Activated CD8-positive, alpha-beta memory T cell treated with anti-CD3 and anti-CD28 coated beads, Interleukin-2, amount 50 U/mL, for 24 hours (primary cell): ENCODE measurements around the gene CCDC192.
"Not testable (repeated sequence)": the region's sequence is repeated elsewhere in the genome, so short reads cannot be mapped to it uniquely, and the experiment has no call there.

Experiments used
- DNase-seq: peaks from one replicate; pipeline ENCODE4 v3.0.0-alpha.2; 2020; ENCODE audit errors: extremely low read depth

CCDC192 gene

DNA sequence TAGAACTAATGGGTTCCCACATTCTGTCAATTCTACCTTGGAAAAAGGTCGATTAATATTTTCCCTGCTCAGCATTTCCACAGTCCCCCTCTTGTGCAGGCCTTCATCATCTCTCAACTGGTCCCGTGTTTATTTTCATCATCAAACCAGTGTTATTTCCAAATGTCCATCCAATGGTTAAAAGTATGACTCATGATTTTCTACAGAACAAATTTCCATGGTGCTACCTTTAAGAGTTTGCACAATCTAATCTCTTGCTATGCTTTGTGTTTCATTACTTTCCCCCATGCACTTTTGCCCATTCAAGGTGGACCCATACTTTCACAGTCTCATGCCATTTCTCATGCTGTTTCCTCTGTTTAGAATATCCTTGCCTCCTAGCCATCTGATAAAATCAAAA lies 143.7 kb downstream of the CCDC192 start:
- DNase-seq, result no peak

DNA sequence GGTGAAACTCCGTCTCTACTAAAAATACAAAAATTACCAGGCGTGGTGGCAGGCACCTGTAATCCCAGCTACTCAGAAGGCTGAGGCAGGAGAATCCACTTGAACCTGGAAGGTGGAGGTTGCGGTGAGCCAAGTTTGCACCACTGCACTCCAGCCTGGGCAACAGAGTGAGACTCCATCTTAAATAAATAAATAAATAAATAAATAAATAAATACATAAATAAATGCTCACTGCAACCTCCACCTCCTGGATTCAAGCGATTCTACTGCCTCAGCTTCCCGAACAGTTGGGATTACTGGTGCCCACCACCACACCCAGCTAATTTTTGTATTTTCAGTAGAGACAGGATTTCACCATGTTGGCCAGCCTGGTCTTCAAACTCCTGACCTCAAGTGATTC lies 144.4 kb downstream of the CCDC192 start:
- DNase-seq, result not testable (repeated sequence)

DNA sequence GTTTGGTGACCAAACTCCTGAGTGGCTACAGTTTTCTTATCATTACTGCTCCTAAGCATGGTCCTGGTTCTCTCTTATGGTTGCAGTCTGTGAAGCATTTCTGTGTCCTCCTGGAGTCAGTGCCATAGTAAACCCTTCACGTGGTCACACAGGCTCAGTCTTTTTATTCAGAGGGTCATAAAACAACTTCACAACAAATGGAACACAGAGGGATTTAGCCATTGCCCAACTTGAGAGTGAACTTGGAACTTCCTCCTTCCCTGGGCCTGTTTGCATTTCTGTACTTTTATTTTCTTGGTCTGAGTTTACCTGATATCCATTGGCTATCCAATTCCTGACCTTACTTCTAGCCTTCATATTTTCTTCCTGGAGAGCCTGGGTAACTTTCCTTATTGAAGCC lies 144.9 kb downstream of the CCDC192 start:
- DNase-seq, result no peak

DNA sequence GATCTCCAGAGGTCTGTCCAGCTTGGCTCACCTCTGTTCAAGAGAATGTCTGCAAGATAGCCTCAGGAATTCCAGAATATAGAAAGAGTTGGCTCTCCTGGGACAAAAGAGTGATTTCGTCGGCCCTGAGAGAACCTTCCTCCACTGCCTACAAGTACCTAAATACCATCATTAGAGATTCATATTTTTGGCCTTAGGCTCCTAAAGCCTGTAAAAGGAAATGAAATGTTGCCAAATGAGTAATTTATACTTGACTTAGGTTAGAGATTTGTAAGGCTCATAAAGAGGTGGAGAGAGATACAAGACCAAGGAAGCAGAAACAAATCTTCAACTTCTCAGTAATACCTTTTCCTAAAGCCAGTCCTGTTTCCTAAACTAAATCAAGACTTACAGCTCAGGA lies 146.2 kb downstream of the CCDC192 start:
- DNase-seq, result no peak

DNA sequence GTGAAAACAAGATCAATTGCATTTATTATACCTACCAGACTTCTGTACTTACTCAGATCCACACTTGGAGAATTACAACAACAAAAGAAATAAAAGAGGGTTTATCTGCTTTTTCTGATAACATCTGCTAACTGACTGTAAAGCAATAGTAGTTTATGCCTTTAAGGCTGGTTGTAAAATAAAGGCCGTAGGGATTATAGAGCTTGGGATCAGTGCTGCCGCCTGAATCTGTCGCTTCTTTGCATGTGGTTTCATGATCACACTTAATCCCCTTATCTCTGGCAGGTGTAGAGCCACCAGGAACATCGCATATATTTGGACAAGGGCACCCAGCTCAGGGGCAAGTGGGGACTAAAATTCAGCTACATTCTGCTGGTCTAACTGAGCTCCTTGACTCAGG lies 146.7 kb downstream of the CCDC192 start:
- DNase-seq, result no peak

DNA sequence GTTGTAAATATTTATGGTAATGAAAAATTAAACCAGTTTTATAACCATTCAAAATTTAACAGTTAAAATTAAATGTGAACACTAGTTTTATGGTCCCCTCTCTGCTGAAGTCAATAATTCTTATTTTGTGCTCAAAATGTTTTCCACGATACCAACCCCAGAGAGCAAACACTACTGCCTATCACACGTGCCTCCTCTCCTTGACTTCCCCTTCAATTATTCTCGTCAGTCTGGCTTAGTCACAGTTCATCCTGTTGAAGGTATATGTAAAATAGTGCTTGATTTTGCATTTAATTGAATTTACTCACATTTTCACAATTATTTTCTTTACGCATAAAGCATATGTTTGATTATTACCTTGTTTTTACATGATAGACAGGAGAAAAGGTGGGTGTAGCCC lies 148.8 kb downstream of the CCDC192 start:
- DNase-seq, result no peak

DNA sequence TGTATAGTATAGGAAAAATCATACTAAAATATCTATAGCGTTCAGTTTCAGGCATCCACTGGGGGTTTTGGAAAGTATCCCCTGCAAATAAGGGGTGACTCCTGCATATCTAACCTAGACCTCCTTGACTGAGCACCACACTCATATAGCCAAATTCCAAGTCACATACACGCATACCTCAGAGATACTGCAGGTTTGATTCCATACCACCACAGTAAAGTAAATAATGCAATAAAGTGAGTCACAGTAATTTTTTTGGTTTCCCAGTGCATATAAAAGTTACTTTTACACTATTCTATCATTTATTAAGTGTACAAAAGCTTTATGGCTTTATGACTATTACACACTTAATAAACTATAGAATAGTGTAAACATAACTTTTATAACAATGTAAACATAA lies 151.3 kb downstream of the CCDC192 start:
- no peak for DNase-seq

DNA sequence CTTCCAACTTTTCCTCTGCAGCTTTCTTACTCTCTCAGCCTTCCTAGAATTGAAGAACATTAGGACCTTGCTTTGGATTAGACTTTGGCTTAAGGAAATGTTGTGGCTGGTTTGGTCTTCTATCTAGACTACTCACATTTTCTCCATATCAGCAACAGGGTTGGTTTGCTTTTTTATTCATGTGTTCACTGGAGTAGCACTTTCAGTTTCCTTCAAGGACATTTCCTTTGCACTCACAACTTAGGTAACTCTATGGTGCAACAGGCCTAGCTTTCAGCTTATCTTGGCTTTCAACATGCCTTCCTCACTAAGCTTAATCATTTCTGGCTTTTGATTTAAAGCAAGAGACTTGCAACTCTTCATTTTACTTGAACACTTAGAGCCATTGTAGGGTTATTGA lies 153.1 kb downstream of the CCDC192 start:
- no peak for DNase-seq

DNA sequence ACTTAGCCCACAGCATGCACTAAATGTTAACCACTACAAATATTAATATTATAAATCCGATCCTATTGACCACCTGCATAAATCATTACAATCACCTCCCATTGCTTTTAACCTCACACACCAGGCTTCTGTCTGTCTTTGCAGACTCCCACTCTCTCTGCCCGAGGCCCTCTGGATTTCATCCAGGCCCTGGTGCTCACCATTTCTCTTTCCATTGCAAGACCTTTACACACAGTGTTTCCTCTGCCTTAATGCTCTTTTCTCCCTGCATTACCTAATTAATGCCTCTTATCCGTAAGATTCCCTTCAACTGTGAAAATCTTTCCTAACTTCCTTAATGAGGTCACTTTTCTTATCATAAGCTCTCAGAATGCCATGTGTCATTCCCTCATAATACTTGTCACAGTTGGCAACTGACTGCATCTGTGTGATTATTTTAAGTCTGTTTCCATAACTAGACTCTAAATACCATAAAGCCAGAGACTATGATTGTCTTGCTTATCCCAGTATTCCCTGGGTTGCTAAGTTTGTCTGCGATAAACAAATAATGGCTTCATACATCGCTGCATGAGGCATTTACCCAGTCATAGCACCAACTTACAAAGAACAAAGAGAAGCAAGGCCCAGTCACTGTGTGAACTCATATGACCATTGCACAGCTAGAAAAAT lies 155.1 kb downstream of the CCDC192 start:
- no peak for DNase-seq

DNA sequence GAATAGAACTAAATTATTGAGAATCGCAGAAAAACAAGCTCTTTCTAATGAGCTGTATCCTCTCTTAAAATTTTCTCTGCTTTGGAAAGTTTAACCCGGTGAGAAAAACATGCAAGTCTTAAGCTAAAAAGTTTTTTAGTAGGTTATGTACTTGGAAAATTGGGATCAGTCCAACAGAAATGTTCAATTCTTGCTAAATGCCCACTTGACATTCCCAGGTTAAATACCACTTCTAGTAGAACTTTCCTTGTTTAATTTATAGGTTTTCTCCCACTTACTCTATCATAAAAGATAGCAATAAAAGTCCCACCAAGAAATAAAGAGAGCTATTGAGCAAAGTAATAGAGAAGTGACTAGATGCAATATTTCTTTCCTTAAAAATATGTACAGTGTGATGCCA lies 157.1 kb downstream of the CCDC192 start:
- no peak for DNase-seq

DNA sequence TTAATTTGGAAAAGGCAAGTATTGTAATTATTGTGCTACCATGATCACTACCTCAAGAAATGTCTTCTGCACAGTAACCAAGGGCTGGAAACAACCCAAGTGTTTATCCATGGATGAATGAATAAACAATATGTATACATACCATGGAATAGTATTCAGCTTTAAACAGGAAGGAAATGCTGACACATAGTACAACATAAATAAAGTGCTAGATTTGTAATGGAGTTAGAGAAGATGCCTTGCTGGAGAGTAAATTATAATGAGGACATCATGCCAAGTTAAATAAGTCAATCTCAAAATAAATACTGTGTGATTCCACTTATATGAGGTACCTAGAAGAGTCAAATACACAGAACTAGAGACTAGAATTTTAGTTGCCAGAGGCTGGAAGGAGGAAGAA lies 160.0 kb downstream of the CCDC192 start:
- no peak for DNase-seq

DNA sequence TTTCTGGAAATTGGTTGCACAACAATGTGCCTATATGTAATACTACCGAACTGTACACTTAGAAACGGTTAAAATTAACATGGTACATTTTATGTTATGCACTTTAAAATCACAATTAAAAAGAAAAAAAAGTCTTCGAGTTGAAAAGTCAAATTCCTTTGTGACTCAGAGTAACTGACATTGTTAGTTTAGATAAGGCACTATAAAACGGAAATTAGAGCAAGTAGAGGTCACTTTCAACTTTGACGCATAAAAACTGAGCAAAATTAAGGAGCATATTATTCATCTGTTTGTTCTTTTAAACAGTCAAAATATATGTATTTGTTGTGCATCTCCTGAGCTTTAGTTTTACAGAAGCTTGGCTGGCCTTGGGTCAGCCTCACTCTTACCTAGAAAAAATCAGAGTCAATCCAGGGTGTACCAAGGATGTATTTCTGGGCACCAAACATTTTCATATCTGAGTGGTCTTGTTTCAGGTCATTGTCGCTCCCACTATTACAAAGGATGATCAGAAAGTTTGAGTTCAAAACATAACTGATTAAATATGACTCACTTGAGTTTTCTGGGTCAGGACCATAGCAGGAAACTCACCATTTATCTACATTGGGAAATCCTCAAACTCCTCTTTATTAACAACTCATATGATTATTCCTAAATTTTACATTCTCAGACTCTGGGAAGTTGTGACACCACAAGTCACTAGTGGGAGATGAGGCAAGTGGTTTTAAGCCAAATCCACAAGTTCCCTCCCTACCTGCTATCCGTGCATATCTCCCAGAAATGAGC lies 160.6 kb downstream of the CCDC192 start:
- no peak for DNase-seq

DNA sequence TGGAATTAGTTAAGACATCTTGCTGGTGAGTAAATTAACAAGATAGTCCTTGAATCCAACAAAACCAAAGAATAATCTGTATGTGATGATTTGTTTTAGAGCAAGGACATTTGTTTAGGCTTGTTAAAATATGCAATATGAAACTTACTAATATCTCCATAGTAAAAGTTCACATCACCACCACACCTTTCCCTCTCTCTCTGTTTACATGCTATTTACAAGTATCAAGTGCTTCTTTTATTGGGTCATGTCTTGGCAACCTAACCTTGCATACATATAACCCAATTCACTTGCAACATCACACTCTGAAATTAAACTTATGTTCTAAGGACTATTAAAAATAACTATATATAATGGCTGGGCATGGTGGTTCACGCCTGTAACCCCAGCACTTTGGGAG lies 161.3 kb downstream of the CCDC192 start:
- no peak for DNase-seq

DNA sequence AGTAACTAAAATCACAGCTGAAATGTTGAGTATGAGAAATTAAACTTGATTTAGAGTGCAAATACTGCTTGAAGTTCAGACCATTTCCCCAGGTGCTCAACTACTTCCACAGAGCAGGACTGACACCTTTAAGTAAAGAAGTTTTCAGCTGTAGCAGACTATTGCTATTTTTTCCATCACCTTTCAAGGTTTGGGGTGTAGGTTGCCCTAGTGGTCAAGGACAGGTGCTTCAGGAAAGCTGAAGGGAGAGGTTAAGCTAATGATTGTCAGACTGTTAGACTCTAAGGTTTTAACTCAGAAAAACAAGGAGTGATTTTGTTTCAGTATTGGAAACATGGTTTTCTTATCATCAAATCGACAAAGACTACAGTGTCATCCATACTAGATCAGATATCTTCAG lies 162.1 kb downstream of the CCDC192 start:
- DNase-seq, result no peak

DNA sequence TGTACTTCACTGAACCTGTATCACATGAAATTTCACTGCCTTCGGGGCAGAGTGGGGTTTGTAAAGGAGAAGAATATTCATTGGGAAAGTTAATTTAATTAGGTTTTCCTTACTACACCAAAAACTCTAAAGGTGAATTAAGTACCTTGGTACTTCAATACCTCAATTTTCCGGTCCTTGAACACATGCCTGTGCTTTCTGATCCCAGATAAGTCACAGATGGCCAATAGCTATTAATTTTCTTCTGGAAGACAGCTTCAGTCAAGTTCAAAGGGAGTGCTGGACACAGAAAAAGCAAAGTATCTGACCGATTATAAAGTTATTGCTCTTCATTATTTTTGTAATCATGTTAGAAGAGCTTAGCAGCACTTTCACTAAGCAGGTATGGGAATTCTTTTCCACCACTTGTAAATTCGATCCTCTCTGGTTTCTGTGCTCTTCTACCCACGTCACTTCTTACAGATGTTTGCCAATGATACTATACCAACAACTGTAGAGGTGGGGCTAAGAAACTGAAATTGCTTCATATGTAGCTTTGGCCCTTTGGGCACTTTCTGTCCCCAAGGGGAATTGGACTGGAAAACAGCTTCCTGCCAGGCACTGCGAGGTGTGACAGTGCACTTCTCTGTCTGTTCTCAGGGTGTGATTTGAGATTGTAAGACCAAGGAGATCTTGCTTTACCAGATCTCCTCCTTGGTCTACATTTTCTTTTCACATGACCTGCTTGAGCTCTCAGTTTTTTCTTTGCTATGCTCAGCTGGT lies 164.0 kb downstream of the CCDC192 start:
- DNase-seq, result no peak

DNA sequence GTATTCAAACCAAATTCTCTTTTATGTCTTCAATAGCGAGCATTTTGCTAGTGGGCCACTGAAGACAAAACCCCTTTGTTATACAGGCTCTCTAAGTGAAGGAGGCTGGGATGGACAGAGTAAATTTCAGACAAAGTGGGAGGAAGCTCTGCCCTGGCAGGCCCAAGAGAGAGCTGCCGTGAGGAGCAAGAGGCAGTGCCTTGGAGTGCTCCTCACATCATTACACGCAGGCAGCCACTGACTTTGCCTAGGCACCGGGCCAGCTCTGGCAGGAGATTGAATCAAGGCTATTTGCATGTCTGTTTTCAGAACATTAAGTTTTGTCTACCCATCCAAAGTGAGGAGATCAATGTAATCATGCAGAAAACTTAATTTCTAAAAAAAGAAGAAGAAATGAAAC lies 167.7 kb downstream of the CCDC192 start:
- DNase-seq, result no peak

DNA sequence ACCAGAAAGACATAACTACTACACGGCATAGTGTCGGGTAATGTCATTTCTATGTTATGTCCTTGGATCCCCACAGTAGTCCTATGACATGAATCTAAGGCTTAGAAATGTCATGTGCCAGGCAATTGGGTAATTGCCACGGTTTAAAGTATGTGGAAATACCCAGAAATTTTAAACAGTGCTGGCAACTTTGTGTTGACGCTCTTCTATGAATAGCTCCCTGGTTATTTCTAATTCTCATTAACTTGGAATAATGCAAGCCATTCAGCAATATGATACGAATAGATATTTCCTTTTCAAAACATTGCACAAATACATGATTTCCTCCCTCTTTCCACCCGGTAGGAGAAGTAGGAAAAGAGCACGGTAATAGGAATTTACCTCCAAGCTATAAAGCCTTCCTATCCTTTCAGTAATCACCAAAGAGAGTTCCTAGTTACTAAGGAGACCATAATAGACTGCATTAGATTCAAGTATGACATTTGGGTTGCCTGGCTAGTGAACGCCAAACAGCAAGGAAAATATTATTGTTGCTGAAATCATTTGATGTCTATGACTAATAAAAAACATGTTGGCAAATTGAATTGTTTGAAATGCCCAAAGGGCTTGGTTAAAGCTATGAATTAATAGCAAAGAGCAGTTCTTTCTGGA lies 168.4 kb downstream of the CCDC192 start:
- DNase-seq, result no peak

DNA sequence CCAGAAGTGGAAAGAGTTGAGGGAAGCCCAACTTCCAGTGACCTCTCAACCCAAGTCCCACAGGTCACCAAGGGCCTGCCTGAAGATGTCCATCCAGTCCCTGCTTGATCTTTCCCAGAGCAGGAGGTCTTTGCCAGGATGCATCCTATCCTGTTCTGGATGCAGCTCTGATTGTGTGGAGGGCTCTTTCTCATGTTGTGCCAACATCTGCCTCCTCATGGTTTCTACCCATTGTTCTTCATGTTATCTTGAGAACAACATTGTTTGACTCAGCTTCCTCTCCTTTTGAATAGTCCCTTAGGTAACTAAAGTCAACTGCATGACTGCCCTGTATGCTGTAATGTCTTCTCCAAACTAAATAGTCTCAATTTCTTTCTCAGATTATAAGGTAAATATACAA lies 169.3 kb downstream of the CCDC192 start:
- DNase-seq, result no peak

DNA sequence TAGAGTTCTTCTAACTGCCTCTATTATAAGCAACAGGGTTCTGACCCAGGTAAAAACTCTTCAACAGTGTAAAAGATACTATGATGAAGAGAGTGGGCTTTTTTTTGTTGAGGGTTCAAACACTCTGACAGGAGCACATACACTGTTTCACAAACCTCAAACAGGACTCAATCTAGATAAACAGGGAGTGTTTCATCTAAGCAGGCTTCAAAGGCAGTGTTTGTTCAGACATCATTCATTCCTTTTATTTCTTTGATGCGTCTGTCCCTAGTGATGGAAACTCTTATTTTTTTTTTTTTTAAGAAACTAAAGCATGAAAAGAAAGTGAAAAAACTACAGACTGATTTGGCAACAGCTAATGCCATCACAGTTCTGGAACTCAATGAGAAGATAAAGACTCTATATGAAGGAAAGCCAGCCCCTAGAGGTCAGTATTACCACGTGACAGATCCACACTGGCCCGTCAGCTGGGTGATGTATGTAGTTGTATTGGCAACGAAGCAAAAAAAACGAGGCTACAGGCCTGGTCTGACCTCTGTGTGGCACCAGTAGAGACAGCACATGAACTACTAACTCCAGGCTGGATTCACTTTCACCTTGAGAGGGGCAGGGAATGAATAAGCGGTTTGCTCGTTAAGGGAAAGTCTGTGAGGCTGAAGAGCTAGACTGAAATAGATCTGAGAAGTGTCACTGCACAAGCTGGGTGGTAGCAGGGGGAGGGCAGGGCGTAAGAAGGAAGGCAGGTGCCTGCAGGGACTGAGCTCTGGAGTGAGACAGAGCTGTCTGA lies 172.2 kb downstream of the CCDC192 start:
- DNase-seq, result no peak

DNA sequence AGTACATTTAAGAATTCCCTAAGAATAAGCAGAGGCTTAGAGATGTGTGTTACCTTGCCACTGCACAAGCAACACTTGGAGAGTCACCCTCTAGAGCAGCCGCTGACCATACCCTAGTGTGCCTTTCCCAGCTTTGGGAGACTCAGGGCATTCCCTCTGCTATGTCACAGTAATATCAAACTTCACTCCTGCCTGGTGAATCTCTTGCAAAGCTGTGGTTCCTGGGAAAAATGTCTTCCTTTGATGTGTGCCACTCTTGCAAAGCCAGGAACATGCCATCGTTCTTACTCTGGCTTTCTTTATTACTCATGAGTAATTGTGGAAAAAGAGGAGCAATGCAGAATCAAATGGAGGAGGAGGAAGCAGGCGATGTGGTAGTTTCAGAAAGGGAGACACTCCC lies 173.2 kb downstream of the CCDC192 start:
- DNase-seq, result no peak

DNA sequence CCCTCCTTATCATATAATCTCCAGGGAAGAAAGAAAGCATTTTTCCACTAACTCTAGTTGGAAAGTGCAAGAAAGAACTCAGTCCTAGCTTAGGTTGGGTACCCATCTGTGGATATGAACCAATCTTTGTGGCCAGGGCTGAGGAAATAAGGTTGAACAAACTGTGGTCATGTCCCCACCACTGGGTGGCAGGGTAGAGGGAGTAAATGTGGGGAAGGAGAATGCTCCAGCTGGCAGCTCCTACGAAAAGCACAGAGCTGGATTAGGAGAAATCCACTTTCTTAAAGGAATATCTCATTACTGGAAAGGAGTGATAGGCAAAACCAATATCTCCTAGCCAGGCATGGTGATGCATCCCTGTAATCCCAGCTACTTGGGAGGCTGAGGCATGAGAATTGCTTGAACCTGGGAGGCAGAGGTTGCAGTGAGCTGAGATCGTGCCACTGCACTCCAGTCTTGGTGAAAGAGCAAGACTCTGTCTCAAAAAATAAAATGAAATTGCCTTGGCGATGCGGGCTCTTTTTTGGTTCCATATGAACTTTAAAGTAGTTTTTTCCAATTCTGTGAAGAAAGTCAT lies 175.1 kb downstream of the CCDC192 start:
- DNase-seq, result no peak
